ENCODE results near the gene RET.

Gene RET

GRCh38 chr10:43106256-43107091 lies 29.6 kb downstream of the RET start:
- DNase-seq: no peak

- no peak for DNase-seq
Measured at GRCh38 chr10:43108951-43109350, 32.1 kb downstream of the RET start.

GRCh38 chr10:43109671-43110249 lies 32.9 kb downstream of the RET start:
- no peak for DNase-seq

DNA sequence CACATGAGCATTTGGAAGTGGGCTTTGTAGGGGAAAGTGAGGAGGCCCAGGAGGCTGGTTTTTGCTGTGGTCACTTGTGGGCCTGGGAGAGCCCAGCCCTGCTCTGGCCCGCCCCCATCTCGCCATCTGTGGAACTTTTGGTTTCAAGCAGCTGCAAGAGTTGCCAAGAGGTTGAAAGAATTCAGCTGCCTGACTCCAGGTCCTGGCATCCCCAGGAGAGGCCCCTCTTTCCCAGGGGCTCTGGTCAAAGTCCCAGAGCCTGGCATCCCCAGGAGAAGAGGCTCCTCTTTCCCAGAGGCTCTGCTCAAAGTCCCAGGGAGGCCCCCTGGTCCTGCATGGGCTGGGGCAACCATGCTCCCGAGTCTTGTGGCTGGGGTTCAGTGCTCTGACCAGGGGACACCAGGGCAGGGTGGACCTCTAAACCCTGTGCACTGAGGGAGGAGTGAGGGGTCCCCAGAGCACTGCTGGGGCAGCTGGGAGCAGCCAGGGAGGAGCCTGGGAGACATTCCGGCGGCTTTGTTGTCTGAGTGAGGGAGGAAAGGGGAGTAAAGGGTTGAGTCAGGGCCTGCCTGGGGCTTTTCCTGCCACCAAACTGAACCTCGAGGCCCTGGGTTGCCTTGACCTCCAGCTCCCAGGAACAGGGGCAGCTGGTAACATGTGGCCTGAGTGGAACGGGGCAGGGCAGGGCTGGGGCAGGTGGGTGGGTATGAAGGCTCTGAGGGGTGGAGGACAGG lies 33.6 kb downstream of the RET start:
- DNase-seq: peak; percentile 22

DNA sequence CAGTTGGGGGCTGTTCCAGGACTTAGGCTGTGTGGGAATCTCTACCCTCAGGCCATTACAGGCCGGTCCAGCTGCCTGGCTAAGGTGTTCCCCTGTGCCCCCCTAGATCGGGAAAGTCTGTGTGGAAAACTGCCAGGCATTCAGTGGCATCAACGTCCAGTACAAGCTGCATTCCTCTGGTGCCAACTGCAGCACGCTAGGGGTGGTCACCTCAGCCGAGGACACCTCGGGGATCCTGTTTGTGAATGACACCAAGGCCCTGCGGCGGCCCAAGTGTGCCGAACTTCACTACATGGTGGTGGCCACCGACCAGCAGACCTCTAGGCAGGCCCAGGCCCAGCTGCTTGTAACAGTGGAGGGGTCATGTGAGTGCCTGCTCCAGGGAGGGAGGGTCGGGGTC lies 34.2 kb downstream of the RET start:
- no peak for DNase-seq

- DNase-seq: no peak
Measured at GRCh38 chr10:43111921-43112607, 35.2 kb downstream of the RET start.

DNA sequence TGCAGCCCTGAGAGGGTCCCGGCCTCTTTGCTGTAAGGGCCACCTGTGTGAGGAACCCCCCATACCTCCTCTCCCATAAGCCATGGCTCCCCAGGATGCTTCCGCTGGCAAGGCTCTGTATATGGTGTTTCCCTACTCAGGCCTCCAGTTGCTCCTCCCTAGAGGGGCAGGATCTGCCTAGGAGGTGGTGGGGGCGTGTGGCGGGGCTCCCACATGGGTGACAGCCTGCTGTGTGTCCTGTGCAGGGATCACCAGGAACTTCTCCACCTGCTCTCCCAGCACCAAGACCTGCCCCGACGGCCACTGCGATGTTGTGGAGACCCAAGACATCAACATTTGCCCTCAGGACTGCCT lies 35.7 kb downstream of the RET start:
- no peak for DNase-seq

GRCh38 chr10:43113201-43114087 lies 36.6 kb downstream of the RET start:
- no peak for DNase-seq

DNA sequence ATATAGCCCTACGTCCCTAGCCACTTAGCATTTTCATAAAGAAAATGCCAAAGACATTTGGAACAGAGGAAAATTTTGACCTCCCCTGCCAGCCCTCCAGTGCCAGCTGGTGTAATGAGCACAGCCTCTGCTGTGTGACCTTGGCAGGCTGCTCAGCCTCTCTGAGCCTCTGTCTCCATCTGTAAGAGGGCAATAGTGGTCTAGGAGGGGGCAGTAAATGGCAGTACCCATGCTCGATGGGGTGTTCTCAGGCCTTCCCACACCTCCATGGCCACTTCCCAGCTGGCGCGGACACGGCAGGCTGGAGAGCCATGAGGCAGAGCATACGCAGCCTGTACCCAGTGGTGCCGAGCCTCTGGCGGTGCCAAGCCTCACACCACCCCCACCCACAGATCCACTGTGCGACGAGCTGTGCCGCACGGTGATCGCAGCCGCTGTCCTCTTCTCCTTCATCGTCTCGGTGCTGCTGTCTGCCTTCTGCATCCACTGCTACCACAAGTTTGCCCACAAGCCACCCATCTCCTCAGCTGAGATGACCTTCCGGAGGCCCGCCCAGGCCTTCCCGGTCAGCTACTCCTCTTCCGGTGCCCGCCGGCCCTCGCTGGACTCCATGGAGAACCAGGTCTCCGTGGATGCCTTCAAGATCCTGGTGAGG lies 37.3 kb downstream of the RET start:
- no peak for DNase-seq

- DNase-seq: no peak
Measured at GRCh38 chr10:43114743-43115611, 38.1 kb downstream of the RET start.

- no peak for DNase-seq
Measured at GRCh38 chr10:43115881-43116595, 39.2 kb downstream of the RET start.

- DNase-seq: no peak
Measured at GRCh38 chr10:43116596-43116995, 39.7 kb downstream of the RET start.

DNA sequence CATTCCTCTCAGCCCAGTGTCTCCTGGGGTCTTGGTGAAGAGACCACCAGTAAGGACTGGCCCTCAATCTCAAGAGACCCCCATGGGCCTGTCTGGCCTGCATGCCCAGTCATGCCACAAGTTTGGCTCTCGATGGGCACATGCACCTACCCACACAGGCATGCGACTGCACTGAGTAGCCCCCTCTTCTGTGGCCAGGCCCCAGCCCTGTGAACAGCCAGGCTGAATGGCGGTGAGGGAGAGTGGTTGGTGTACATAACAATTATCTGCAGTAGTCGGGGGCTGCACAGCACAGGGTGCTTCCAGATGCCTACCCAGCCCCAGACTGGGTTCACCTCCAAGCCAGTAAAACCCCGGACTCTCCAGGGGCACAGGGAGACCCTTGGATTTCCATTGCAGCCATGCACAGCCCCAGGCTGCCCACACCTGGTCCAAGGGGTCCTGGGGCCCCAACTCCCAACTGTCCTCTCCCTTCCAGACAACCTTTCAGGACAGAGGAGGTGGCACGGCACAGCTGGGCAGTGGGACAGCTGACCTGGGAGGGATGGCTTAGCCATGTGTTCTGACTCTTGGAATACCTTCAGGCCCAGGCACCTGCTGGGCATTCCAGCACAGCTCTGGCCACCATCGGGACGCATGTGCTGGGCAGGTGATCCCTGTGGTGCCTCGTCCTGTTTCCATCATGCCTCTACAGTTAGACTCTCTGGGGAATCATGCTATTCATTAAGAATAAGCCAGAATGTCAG lies 40.3 kb downstream of the RET start:
- no peak for DNase-seq

DNA sequence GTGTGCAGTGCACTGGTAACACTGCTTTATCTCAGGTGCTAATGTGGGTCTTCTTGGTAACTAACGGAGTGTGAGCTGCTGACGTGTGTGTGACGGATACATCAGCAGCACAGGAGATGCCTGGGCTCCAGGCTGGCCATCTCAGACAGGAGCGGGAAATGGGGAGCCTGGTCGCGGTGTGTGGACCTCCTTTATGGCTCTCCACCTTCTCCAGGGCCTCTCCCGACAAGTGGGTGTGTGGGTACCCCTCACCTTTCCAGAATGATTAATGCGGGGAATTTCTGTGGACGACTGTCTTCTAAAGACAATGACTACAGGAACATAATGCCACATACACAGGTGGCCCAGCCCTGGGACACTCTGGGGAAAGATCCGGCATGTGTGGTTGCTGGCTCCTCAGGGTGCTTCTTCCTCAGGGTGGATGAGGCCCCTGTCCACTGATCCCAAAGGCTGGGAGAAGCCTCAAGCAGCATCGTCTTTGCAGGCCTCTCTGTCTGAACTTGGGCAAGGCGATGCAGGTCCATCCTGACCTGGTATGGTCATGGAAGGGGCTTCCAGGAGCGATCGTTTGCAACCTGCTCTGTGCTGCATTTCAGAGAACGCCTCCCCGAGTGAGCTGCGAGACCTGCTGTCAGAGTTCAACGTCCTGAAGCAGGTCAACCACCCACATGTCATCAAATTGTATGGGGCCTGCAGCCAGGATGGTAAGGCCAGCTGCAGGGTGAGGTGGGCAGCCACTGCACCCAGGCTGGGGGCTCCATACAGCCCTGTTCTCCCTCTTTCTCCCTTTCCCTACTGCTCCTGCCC lies 41.1 kb downstream of the RET start:
- no peak for DNase-seq

DNA sequence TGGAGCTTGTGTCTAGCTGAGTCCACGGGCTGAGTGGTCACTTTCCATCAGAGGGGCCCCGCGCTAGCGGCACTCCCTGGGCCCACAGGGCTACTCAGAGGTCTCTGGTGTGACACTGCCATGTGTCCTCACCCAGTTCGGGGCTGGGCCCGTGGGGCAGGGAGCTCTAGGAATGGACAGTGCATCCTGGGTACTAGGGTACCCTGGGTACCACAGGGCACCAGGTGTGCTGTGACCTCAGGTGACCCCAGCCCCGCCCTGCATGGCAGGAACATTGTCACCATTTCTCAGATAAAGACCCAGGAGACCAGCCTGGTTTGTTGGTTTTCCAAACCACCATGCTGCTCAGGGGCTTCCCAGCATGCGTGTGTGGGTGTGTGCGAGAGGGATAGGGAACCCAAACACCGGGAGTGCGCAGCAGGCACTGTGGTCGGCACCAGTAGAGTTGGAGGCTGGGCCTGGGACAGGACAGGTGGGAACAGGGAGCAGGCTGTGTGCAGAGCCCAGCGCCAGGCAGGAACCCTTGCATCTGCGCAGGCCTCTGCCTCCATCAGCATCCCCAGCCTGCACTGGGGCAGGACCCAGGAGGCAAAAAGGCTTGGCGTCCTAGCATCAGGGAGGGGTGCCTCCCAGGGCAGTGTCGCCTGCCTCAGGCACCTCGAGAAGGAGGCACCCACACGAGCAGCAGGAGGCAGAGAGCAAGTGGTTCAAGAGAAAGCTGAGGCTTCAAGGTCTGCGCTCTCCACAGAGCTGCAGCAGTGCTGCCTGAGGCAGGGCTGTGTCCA lies 42.0 kb downstream of the RET start:
- no peak for DNase-seq

- no peak for DNase-seq
Measured at GRCh38 chr10:43119416-43120115, 42.7 kb downstream of the RET start.

Data from right kidney (tissue), 1 donor.